ENCODE data around the gene NAT14. TPM values are rescaled to one million over a fixed set of nuclear protein-coding genes. Genes with fewer than 3 reads are reported as not detected.

Gene NAT14
- total and polyA plus RNA-seq, 2 donors (not counting 3 experiments of a cell fraction or from before 2014, with no cell fraction given), result 39.1 to 44.7 TPM

GRCh38 chr19:55491546-55492360, 6.8 kb downstream of the NAT14 start:
- no peak overlapping the region for H3K9ac ChIP-seq (replicated peaks; ENCODE audit: extremely low read depth, insufficient read depth, low read length)
- H4K20me1 ChIP-seq (replicated peaks; ENCODE audit: control insufficient read depth, extremely low read depth, insufficient read depth, low read length), result no peaks in the 10 kb centered on the region
- DNase-seq (ENCODE audit: low read depth, low spot score), result no peak
- ChIA-PET CTCF (interaction anchor here (0.6 to 5.5 kb wide), 4 partner anchors 12 to 345 kb away, joined by 3 to 38 read pairs (median 6); no protein-coding TSS in a partner anchor), POLR2A (no interaction called here)
- no peak overlapping the region for H2AFZ ChIP-seq (ENCODE audit: low read depth, low read length)
- dilution Hi-C loops (cut with MboI; ENCODE audit: extremely low pct_ligation_motif_present, low sequenced_read_pairs), result no loop called here
- no peaks in the 10 kb centered on the region for H3K27me3 ChIP-seq (ENCODE audit: control insufficient read depth in 2 of 2, insufficient read depth in 2 of 2, low read length in 2 of 2)
- intact Hi-C loops (cut with micrococcal nuclease), result no loop called here
- BruUV-seq (replicated peaks), result no TSS peak
- H3K4me2 ChIP-seq (ENCODE audit: insufficient read depth, low read length), result no peak overlapping the region
- FAIRE-seq, result no peak
- no peaks in the 10 kb centered on the region for H3K9me3 ChIP-seq (replicated peaks; ENCODE audit: control insufficient read depth, insufficient read depth, low read length)
- H3K79me2 ChIP-seq (ENCODE audit: control insufficient read depth, insufficient read depth, low read length), result no peaks in the 10 kb centered on the region
- TF ChIP-seq GATA2 (IDR thresholded peaks at IDR 0.05; ENCODE audit: insufficient read depth, insufficient read length, low read depth, low read length), result no peak
- TF ChIP-seq MYC (IDR thresholded peaks at IDR 0.05; ENCODE audit: low read depth, low read length), result no peak
- TF ChIP-seq MAX (IDR thresholded peaks at IDR 0.05; ENCODE audit: insufficient read depth, insufficient read length), result no peak
- TF ChIP-seq EZH2 (IDR thresholded peaks at IDR 0.05; ENCODE audit: borderline replicate concordance, low read depth, low read length, severe bottlenecking), result no peak
- no peak for TF ChIP-seq JUN (IDR thresholded peaks at IDR 0.05; ENCODE audit: borderline replicate concordance, insufficient read depth, insufficient read length, low read depth)
- no peak for TF ChIP-seq FOS (IDR thresholded peaks at IDR 0.05; ENCODE audit: borderline replicate concordance, insufficient read depth, low read length)
- no peak for TF ChIP-seq POLR2A (IDR thresholded peaks at IDR 0.05; ENCODE audit: low read depth, low read length)
- no peak for TF ChIP-seq CTCF (IDR thresholded peaks at IDR 0.05; ENCODE audit: extremely low read depth in 1 of 2, insufficient read depth in 1 of 2, low read depth in 1 of 2, low read length in 2 of 2)
- no peak for TF ChIP-seq POLR2AphosphoS5 (IDR thresholded peaks at IDR 0.05; ENCODE audit: insufficient read depth, low read depth, low read length)
- peaks cover 16% of the 10 kb centered on the region for H3K4me1 ChIP-seq (ENCODE audit: control insufficient read depth, extremely low read depth, insufficient read depth, low read length)
- no peak overlapping the region for H3K4me3 ChIP-seq (replicated peaks in 1 of 3; ENCODE audit: insufficient read depth in 1 of 3, low read depth in 1 of 3, low read length in 3 of 3)
- H3K27ac ChIP-seq (ENCODE audit: insufficient read depth, low read depth, low read length), result no peak overlapping the region
- no peaks in the 10 kb centered on the region for H3K9me1 ChIP-seq (replicated peaks; ENCODE audit: control insufficient read depth, extremely low read depth, insufficient read depth, low read length)
- H3K36me3 ChIP-seq (ENCODE audit: control insufficient read depth in 2 of 2, extremely low read depth in 1 of 2, insufficient read depth in 2 of 2, low read length in 2 of 2), result no peaks in the 10 kb centered on the region
